Osteoblast (primary cell): ENCODE results near the gene ARHGAP45. TPM values are rescaled to one million over a fixed set of nuclear protein-coding genes. Genes with fewer than 3 reads are reported as not detected.

Experiments
- DNase-seq: peaks from one replicate; pipeline ENCODE4 v3.0.0; 2011; ENCODE audit warnings: low spot score, mixed read lengths; ENCODE audit not compliant: insufficient read length; ENCODE audit errors: missing footprints
- H2AFZ ChIP-seq: 2 replicates; pipeline ENCODE4 v1.6.0; 2011; ENCODE audit warnings: mild to moderate bottlenecking, low read length
- H3K27ac ChIP-seq: 2 replicates; pipeline ENCODE4 v1.5.1; 2011; ENCODE audit warnings: mild to moderate bottlenecking, low read depth, low read length, moderate library complexity
- H3K27me3 ChIP-seq: 2 replicates; pipeline ENCODE4 v1.6.0; 2012; ENCODE audit warnings: mild to moderate bottlenecking, control low read depth, inconsistent platforms, low read length, moderate library complexity; ENCODE audit not compliant: insufficient read depth
- H3K36me3 ChIP-seq: 2 replicates; pipeline ENCODE4 v1.5.1; 2011; ENCODE audit warnings: mild to moderate bottlenecking, low read length, control low read depth, moderate library complexity; ENCODE audit not compliant: insufficient read depth
- H3K4me1 ChIP-seq: 2 replicates; pipeline ENCODE4 v1.5.1; 2011; ENCODE audit warnings: mild to moderate bottlenecking, low read length, control low read depth, moderate library complexity; ENCODE audit not compliant: insufficient read depth
- H3K4me2 ChIP-seq: 2 replicates; pipeline ENCODE4 v1.6.0; 2011; ENCODE audit warnings: mild to moderate bottlenecking, low read length; ENCODE audit not compliant: insufficient read depth
- H3K4me3 ChIP-seq: fragments of 200-600 bp; sonication (generic); 3 replicates; pipeline ENCODE4 v1.5.1; 2012; ENCODE audit warnings: mild to moderate bottlenecking, low read length, inconsistent platforms; ENCODE audit not compliant: insufficient read depth
- H3K79me2 ChIP-seq: 2 replicates; pipeline ENCODE4 v1.6.0; 2012; ENCODE audit warnings: mild to moderate bottlenecking, low read length, control low read depth, inconsistent platforms; ENCODE audit not compliant: insufficient read depth
- H3K9me3 ChIP-seq: 2 replicates; pipeline ENCODE4 v1.5.1; 2011; ENCODE audit warnings: low read depth, low read length, control low read depth
- H4K20me1 ChIP-seq: 2 replicates; pipeline ENCODE4 v1.6.0; 2012; ENCODE audit warnings: mild to moderate bottlenecking, low read length, control low read depth; ENCODE audit not compliant: insufficient read depth
- total RNA-seq: library from RNA; depleted of rRNA; stranded (reverse); fragments of >200 nt; gene quantifications from 2 replicates; pipeline ENCODE4 v1.2.3, GENCODE V29; 2012
- TF ChIP-seq, protein P1 (sequence below): IDR thresholded peaks from 2 replicates; pipeline ENCODE4 v1.5.1; 2011; ENCODE audit warnings: mild to moderate bottlenecking, low read depth, low read length, moderate library complexity; ENCODE audit errors: extremely low read depth

Gene ARHGAP45
- total RNA-seq, 1 donor = 0.72 TPM

DNA sequence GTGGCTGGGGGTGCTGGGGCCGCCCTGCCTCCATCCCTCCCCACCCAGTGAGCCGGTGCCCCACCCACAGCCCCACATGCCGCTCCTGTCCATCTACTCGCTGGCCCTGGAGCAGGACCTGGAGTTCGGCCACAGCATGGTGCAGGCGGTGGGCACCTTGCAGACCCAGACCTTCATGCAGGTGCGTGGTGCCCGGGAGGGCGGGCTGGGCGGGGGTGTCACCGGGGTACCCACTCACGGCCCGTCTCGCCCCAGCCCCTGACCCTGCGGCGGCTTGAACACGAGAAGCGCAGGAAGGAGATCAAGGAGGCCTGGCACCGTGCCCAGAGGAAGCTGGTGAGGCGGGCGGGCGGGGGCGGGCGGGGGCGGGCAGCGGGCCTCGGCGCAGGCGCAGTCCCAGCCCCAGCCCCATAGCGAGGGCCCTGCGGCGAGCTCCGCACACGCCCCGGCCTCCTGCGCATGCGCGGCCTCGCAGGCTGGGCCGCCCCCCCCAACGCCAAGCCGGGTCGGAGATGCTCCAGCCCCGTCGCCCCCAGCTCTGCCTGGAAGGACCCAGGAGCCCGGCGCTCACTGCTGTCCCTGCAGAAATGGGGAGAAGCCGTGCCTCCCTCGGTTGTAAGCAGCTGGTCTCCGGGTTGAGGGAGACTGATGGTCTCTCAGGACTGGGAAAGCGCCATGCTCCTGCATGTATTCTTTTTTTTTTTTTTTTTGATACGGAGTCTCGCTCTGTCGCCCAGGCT is 7.7 kb downstream of the ARHGAP45 start:
- Histone ChIP-seq H2AFZ (no peak overlapping the region), H3K27me3 (peaks cover 23% of the 10 kb centered on the region), H4K20me1 (no peaks in the 10 kb centered on the region), H3K27ac (no peak overlapping the region), H3K4me3 (no peak overlapping the region), H3K9me3 (no peaks in the 10 kb centered on the region), H3K79me2 (no peaks in the 10 kb centered on the region), H3K4me1 (no peaks in the 10 kb centered on the region), H3K4me2 (no peak overlapping the region), H3K36me3 (no peaks in the 10 kb centered on the region)
- TF ChIP-seq, protein P1, sequence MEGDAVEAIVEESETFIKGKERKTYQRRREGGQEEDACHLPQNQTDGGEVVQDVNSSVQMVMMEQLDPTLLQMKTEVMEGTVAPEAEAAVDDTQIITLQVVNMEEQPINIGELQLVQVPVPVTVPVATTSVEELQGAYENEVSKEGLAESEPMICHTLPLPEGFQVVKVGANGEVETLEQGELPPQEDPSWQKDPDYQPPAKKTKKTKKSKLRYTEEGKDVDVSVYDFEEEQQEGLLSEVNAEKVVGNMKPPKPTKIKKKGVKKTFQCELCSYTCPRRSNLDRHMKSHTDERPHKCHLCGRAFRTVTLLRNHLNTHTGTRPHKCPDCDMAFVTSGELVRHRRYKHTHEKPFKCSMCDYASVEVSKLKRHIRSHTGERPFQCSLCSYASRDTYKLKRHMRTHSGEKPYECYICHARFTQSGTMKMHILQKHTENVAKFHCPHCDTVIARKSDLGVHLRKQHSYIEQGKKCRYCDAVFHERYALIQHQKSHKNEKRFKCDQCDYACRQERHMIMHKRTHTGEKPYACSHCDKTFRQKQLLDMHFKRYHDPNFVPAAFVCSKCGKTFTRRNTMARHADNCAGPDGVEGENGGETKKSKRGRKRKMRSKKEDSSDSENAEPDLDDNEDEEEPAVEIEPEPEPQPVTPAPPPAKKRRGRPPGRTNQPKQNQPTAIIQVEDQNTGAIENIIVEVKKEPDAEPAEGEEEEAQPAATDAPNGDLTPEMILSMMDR = no peak
- no peak for DNase-seq

DNA sequence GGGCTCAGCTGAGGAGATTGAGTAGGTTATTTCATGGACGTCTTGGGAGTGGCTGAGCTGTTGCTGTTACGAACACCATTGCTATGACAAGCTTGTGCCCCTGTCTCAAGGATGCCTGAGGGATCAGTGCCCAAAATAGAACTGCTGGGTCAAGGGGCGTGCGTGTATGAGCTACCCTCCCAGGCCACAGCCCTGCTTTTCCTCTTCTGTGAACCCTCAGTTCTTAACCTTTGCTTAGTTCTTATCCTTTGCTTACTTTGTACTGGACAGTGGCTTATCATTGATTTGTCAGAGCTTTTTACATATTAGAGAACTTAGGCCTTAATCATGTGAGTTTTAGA is 9.0 kb downstream of the ARHGAP45 start:
- Histone ChIP-seq H3K27ac (no peak overlapping the region), H3K4me2 (no peak overlapping the region), H3K4me1 (no peaks in the 10 kb centered on the region), H3K27me3 (peaks cover 10% of the 10 kb centered on the region), H3K79me2 (no peaks in the 10 kb centered on the region), H3K36me3 (no peaks in the 10 kb centered on the region), H2AFZ (no peak overlapping the region), H3K4me3 (no peak overlapping the region), H3K9me3 (no peaks in the 10 kb centered on the region), H4K20me1 (no peaks in the 10 kb centered on the region)
- TF ChIP-seq, protein P1 = no peak
- no peak for DNase-seq

DNA sequence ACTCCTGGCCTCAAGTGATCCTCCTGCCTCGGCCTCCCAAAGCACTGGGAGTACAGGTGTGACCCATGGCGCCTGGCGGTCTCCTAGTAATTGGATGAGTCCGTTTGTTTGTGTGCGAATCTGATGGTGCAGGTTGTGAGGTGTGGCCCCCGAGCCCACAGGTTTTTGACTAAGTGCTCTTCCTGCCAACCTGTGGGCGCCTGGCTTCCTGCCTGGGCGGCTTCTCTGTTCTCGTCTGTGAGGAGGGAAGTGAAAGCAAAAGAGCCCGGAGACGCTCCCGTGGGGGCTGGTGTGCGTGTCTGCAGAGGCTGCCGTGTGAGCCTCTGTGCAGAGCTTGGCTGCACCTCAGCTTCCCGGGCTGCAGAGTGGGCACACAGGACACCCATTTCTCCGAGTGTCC is 10.0 kb downstream of the ARHGAP45 start:
- peak; percentile 97 for DNase-seq
- no peak overlapping the region for H3K4me2 ChIP-seq
- no peak overlapping the region for H3K27ac ChIP-seq
- no peaks in the 10 kb centered on the region for H3K79me2 ChIP-seq
- H3K27me3 ChIP-seq = peaks cover 3% of the 10 kb centered on the region
- H4K20me1 ChIP-seq = no peaks in the 10 kb centered on the region
- H3K36me3 ChIP-seq = no peaks in the 10 kb centered on the region
- TF ChIP-seq, protein P1 = no peak
- no peaks in the 10 kb centered on the region for H3K4me1 ChIP-seq
- H3K9me3 ChIP-seq = no peaks in the 10 kb centered on the region
- no peak overlapping the region for H2AFZ ChIP-seq
- H3K4me3 ChIP-seq = no peak overlapping the region

DNA sequence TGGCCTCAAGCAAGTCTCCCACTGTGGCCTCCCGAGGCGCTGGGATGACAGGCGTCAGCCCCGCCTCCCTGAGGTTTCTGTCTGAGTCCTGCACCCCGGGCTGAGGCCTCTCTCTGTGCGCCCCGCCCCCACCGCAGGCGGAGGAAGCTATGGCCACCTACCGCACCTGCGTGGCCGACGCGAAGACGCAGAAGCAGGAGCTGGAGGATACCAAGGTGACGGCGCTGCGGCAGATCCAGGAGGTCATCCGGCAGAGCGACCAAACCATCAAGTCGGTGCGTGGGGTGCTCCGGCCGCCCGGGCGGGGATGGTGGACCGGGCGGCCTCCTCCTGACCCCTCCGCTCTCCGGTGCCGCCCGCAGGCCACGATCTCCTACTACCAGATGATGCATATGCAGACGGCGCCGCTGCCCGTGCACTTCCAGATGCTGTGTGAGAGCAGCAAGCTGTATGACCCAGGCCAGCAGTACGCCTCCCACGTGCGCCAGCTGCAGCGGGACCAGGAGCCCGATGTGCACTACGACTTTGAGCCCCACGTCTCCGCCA is 12.7 kb downstream of the ARHGAP45 start:
- Histone ChIP-seq H3K4me2 (no peak overlapping the region), H3K9me3 (no peaks in the 10 kb centered on the region), H3K4me3 (no peak overlapping the region), H3K27me3 (no peaks in the 10 kb centered on the region), H2AFZ (no peak overlapping the region), H4K20me1 (no peaks in the 10 kb centered on the region), H3K4me1 (no peaks in the 10 kb centered on the region), H3K79me2 (no peaks in the 10 kb centered on the region), H3K27ac (no peak overlapping the region), H3K36me3 (no peaks in the 10 kb centered on the region)
- no peak for DNase-seq
- TF ChIP-seq, protein P1 = no peak
